Neural cell (in vitro differentiated cells): ENCODE data around the gene TARS3.

ENCODE experiments used
- EP300 ChIP-seq: fragments of 450-650 bp; conservative IDR thresholded peaks from 2 replicates; pipeline ENCODE4 v1.6.1; 2014; ENCODE audit warnings: antibody characterized with exemption, mild to moderate bottlenecking, moderate library complexity; ENCODE audit not compliant: poor library complexity, severe bottlenecking
- EZH2 ChIP-seq: fragments of 200-600, 300-800 bp; shearing (Covaris generic), sonication (generic); IDR thresholded peaks from 2 replicates; pipeline ENCODE4 v1.6.1; 2014; ENCODE audit warnings: antibody characterized with exemption, low read length, borderline replicate concordance, mild to moderate bottlenecking; ENCODE audit not compliant: insufficient read depth, poor library complexity, severe bottlenecking
- POLR2AphosphoS5 ChIP-seq: IDR thresholded peaks from 2 replicates; pipeline ENCODE4 v1.6.1; 2012
- TF ChIP-seq, protein P1 (sequence below): fragments of 450-650 bp; IDR thresholded peaks from 2 replicates; pipeline ENCODE4 v1.5.1; 2014; ENCODE audit warnings: antibody characterized with exemption, mild to moderate bottlenecking, moderate library complexity; ENCODE audit not compliant: poor library complexity, severe bottlenecking
- TF ChIP-seq, protein P2 (sequence below): IDR thresholded peaks from 2 replicates; pipeline ENCODE4 v1.6.1; 2012; ENCODE audit warnings: borderline replicate concordance

- TF ChIP-seq, protein P1, sequence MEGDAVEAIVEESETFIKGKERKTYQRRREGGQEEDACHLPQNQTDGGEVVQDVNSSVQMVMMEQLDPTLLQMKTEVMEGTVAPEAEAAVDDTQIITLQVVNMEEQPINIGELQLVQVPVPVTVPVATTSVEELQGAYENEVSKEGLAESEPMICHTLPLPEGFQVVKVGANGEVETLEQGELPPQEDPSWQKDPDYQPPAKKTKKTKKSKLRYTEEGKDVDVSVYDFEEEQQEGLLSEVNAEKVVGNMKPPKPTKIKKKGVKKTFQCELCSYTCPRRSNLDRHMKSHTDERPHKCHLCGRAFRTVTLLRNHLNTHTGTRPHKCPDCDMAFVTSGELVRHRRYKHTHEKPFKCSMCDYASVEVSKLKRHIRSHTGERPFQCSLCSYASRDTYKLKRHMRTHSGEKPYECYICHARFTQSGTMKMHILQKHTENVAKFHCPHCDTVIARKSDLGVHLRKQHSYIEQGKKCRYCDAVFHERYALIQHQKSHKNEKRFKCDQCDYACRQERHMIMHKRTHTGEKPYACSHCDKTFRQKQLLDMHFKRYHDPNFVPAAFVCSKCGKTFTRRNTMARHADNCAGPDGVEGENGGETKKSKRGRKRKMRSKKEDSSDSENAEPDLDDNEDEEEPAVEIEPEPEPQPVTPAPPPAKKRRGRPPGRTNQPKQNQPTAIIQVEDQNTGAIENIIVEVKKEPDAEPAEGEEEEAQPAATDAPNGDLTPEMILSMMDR: no peak
- no peak for TF ChIP-seq EP300
- TF ChIP-seq EZH2: no peak
- TF ChIP-seq POLR2AphosphoS5: no peak
- TF ChIP-seq, protein P2, sequence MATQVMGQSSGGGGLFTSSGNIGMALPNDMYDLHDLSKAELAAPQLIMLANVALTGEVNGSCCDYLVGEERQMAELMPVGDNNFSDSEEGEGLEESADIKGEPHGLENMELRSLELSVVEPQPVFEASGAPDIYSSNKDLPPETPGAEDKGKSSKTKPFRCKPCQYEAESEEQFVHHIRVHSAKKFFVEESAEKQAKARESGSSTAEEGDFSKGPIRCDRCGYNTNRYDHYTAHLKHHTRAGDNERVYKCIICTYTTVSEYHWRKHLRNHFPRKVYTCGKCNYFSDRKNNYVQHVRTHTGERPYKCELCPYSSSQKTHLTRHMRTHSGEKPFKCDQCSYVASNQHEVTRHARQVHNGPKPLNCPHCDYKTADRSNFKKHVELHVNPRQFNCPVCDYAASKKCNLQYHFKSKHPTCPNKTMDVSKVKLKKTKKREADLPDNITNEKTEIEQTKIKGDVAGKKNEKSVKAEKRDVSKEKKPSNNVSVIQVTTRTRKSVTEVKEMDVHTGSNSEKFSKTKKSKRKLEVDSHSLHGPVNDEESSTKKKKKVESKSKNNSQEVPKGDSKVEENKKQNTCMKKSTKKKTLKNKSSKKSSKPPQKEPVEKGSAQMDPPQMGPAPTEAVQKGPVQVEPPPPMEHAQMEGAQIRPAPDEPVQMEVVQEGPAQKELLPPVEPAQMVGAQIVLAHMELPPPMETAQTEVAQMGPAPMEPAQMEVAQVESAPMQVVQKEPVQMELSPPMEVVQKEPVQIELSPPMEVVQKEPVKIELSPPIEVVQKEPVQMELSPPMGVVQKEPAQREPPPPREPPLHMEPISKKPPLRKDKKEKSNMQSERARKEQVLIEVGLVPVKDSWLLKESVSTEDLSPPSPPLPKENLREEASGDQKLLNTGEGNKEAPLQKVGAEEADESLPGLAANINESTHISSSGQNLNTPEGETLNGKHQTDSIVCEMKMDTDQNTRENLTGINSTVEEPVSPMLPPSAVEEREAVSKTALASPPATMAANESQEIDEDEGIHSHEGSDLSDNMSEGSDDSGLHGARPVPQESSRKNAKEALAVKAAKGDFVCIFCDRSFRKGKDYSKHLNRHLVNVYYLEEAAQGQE: no peak
Measured at GRCh38 chr15:101610611-101611000, 113.7 kb downstream of the TARS3 start.
